Liver (tissue), 9 donors: ENCODE data around the gene UBQLN2. TPM values are rescaled to one million over a fixed set of nuclear protein-coding genes. Genes with fewer than 3 reads are reported as not detected.

Experiments used
- DNase-seq: peaks from one replicate; pipeline ENCODE4 v3.0.0-alpha.2; 2017; ENCODE audit warnings: low spot score
- H3K27ac ChIP-seq, 2 donors: one replicate each; pipeline ENCODE4 v1.7.0; 2013; ENCODE audit warnings: inconsistent platforms in 2 of 2, low read length in 2 of 2, control low read depth in 1 of 2, low read depth in 1 of 2, mild to moderate bottlenecking in 1 of 2
- H3K27me3 ChIP-seq, 4 donors: one replicate each; pipeline versions ENCODE4 v1.6.1 to v1.7.0; 2013; ENCODE audit warnings: low read length in 3 of 4, inconsistent platforms in 1 of 4, mild to moderate bottlenecking in 1 of 4, moderate library complexity in 1 of 4; ENCODE audit not compliant: control insufficient read depth in 4 of 4, insufficient read depth in 4 of 4
- H3K36me3 ChIP-seq, 4 donors: one replicate each; pipeline versions ENCODE4 v1.6.1 to v1.7.0; 2013; ENCODE audit warnings: low read length in 3 of 4, mild to moderate bottlenecking in 3 of 4, low read depth in 1 of 4, moderate library complexity in 1 of 4; ENCODE audit not compliant: control insufficient read depth in 4 of 4, insufficient read depth in 3 of 4
- H3K4me1 ChIP-seq, 4 donors: one replicate each; pipeline versions ENCODE4 v1.6.1 to v1.7.0; 2013; ENCODE audit warnings: low read length in 3 of 4, mild to moderate bottlenecking in 3 of 4, moderate library complexity in 1 of 4; ENCODE audit not compliant: control insufficient read depth in 4 of 4, insufficient read depth in 4 of 4
- H3K4me3 ChIP-seq, 3 donors: one replicate each; pipeline versions ENCODE4 v1.6.1 to v1.7.0; 2013; ENCODE audit warnings: low read length in 3 of 3, control low read depth in 1 of 3, low read depth in 1 of 3, mild to moderate bottlenecking in 1 of 3
- H3K9ac ChIP-seq, 2 donors: one replicate each; pipeline ENCODE4 v1.7.0; 2013; ENCODE audit warnings: low read length in 2 of 2, mild to moderate bottlenecking in 2 of 2, moderate library complexity in 2 of 2, control low read depth in 1 of 2, low read depth in 1 of 2
- H3K9me3 ChIP-seq, 4 donors: one replicate each; pipeline versions ENCODE4 v1.6.1 to v1.7.0; 2013; ENCODE audit warnings: low read length in 3 of 4; ENCODE audit not compliant: control insufficient read depth in 4 of 4
- ATF3 ChIP-seq: IDR thresholded peaks from 2 replicates; pipeline ENCODE4 v1.6.1; 2016; ENCODE audit warnings: antibody characterized with exemption
- CTCF ChIP-seq: fragments of 150-350 bp; IDR thresholded peaks from 2 replicates; pipeline ENCODE4 v1.5.1; 2017; ENCODE audit warnings: improper control_type of control experiment, low read depth, low read length; ENCODE audit not compliant: missing input control
- EGR1 ChIP-seq, 2 donors: IDR thresholded peaks; 2 replicates each; pipeline ENCODE4 v1.6.1; 2016 to 2018; ENCODE audit warnings: antibody characterized with exemption in 2 of 2, low read depth in 2 of 2
- FOXA1 ChIP-seq: IDR thresholded peaks from 2 replicates; pipeline ENCODE4 v1.6.1; 2016; ENCODE audit warnings: antibody characterized with exemption
- FOXA2 ChIP-seq: IDR thresholded peaks from 2 replicates; pipeline ENCODE4 v1.6.1; 2016; ENCODE audit warnings: antibody characterized with exemption
- GABPA ChIP-seq, 2 donors: IDR thresholded peaks in 1 of 2; conservative IDR thresholded peaks in 1 of 2; 2 replicates each; pipeline ENCODE4 v1.6.1; 2016; ENCODE audit warnings: antibody characterized with exemption in 2 of 2, mild to moderate bottlenecking in 1 of 2, moderate library complexity in 1 of 2
- HNF4A ChIP-seq, 2 donors: conservative IDR thresholded peaks; 2 replicates each; pipeline ENCODE4 v1.6.1; 2016; ENCODE audit warnings: antibody characterized with exemption in 2 of 2, mild to moderate bottlenecking in 2 of 2
- HNF4G ChIP-seq: IDR thresholded peaks from 2 replicates; pipeline ENCODE4 v1.6.1; 2016; ENCODE audit warnings: antibody characterized with exemption
- JUND ChIP-seq, 2 donors: IDR thresholded peaks; 2 replicates each; pipeline ENCODE4 v1.6.1; 2016; ENCODE audit warnings: antibody characterized with exemption in 2 of 2
- MAX ChIP-seq: IDR thresholded peaks from 2 replicates; pipeline ENCODE4 v1.6.1; 2016; ENCODE audit warnings: antibody characterized with exemption
- NR2F2 ChIP-seq: IDR thresholded peaks from 2 replicates; pipeline ENCODE4 v1.6.1; 2016; ENCODE audit warnings: antibody characterized with exemption
- RAD21 ChIP-seq, 2 donors: IDR thresholded peaks; 2 replicates each; pipeline ENCODE4 v1.6.1; 2016; ENCODE audit warnings: antibody characterized with exemption in 2 of 2, mild to moderate bottlenecking in 2 of 2
- REST ChIP-seq: IDR thresholded peaks from 2 replicates; pipeline ENCODE4 v1.6.1; 2016; ENCODE audit warnings: antibody characterized with exemption, mild to moderate bottlenecking
- RXRA ChIP-seq, 2 donors: IDR thresholded peaks; 2 replicates each; pipeline ENCODE4 v1.6.1; 2017 to 2018; ENCODE audit warnings: antibody characterized with exemption in 2 of 2, mild to moderate bottlenecking in 1 of 2
- SP1 ChIP-seq: IDR thresholded peaks from 2 replicates; pipeline ENCODE4 v1.6.1; 2018; ENCODE audit warnings: antibody characterized with exemption, mild to moderate bottlenecking
- TAF1 ChIP-seq: conservative IDR thresholded peaks from 2 replicates; pipeline ENCODE4 v1.6.1; 2016; ENCODE audit warnings: antibody characterized with exemption, mild to moderate bottlenecking
- YY1 ChIP-seq: IDR thresholded peaks from 2 replicates; pipeline ENCODE4 v1.6.1; 2016; ENCODE audit warnings: antibody characterized with exemption, mild to moderate bottlenecking
- ZBTB33 ChIP-seq: IDR thresholded peaks from 2 replicates; pipeline ENCODE4 v1.6.1; 2016; ENCODE audit warnings: antibody characterized with exemption
- WGBS: extraction: QIAGEN DNeasy Blood & Tissue Kit; methylation state at CpG from one replicate; pipeline ENCODE4 v1.1.7; 2013; 5-methylcytosine and 5-hydroxymethylcytosine counted together
- polyA plus RNA-seq, 2 donors: library from polyadenylated mRNA; stranded (reverse) in 1 of 2; unstranded in 1 of 2; fragments of 200-250 nt in 1 of 2; fragments of >200 nt in 1 of 2; fragmentation: Nextera tagmentation in 1 of 2; extraction: Ambion mirVana in 1 of 2; gene quantifications; one replicate each; pipeline versions ENCODE4 v1.2.1 to v1.2.3, GENCODE V29; 2013 to 2015
- total RNA-seq, 2 donors: library from RNA; depleted of rRNA; stranded (reverse); fragments of >200 nt; gene quantifications; one replicate each; pipeline ENCODE4 v1.2.3, GENCODE V29; 2014
- donor health status: healthy.
- donor health status: healthy.
- donor health status: healthy.
- donor health status: healthy.
- donor health status: healthy.

Gene UBQLN2
- total and polyA plus RNA-seq, 4 donors, result 7.9 to 11.9 (median 9.1) TPM

- no peaks in the 10 kb centered on the region for H3K36me3 ChIP-seq
- DNase-seq, result no peak
- H3K27me3 ChIP-seq, result no peaks in the 10 kb centered on the region
- no peak overlapping the region for H3K27ac ChIP-seq
- no peaks in the 10 kb centered on the region for H3K9me3 ChIP-seq
- 99% methylated on average over 2 of the region's 2 CpGs for WGBS
- no peak overlapping the region for H3K4me3 ChIP-seq
- TF ChIP-seq YY1, result no peak
- TF ChIP-seq CTCF, result no peak
- no peak for TF ChIP-seq REST
- no peak for TF ChIP-seq NR2F2
- TF ChIP-seq EGR1 (IDR thresholded peaks at IDR 0.05; ENCODE audit: low read depth in 2 of 2), result no peak
- no peak for TF ChIP-seq JUND (IDR thresholded peaks at IDR 0.05)
- no peak for TF ChIP-seq SP1
- no peak for TF ChIP-seq GABPA (IDR thresholded peaks at IDR 0.05 in 1 of 2, conservative IDR thresholded peaks at IDR 0.05 in 1 of 2)
- no peak for TF ChIP-seq RXRA (IDR thresholded peaks at IDR 0.05)
- no peak for TF ChIP-seq HNF4G
- TF ChIP-seq RAD21 (IDR thresholded peaks at IDR 0.05), result no peak
- no peak for TF ChIP-seq ZBTB33
- no peak for TF ChIP-seq FOXA1
- no peak for TF ChIP-seq FOXA2
- TF ChIP-seq TAF1, result no peak
- no peak overlapping the region for H3K9ac ChIP-seq
- H3K4me1 ChIP-seq, result peaks cover 0 to 6% (median 0%) of the 10 kb centered on the region in 4 donors
Observed at GRCh38 chrX:56557376-56557929, 6.0 kb upstream of the UBQLN2 start.

- Histone ChIP-seq H3K9ac (peak overlapping the region; percentile 67 to 84), H3K9me3 (no peaks in the 10 kb centered on the region), H3K36me3 (no peaks in the 10 kb centered on the region), H3K4me1 (peaks cover 3 to 27% (median 22%) of the 10 kb centered on the region in 4 donors), H3K4me3 (peak overlapping the region; percentile 70 to 89 (median 76)), H3K27ac (peak overlapping the region; percentile 93 to 97), H3K27me3 (no peaks in the 10 kb centered on the region)
- 2% methylated on average over 23 of the region's 23 CpGs for WGBS
- DNase-seq, result no peak
- TF ChIP-seq FOXA2, result no peak
- no peak for TF ChIP-seq HNF4A (conservative IDR thresholded peaks at IDR 0.05)
- no peak for TF ChIP-seq MAX
- no peak for TF ChIP-seq ZBTB33
- TF ChIP-seq TAF1, result no peak
- no peak for TF ChIP-seq JUND (IDR thresholded peaks at IDR 0.05)
- no peak for TF ChIP-seq CTCF
- TF ChIP-seq GABPA (IDR thresholded peaks at IDR 0.05 in 1 of 2, conservative IDR thresholded peaks at IDR 0.05 in 1 of 2), result no peak
- TF ChIP-seq ATF3, result no peak
Observed at GRCh38 chrX:56564164-56564885, 898 bp downstream of the UBQLN2 start.
